A204.1 (cell line): Measurements from ENCODE around the gene PRH2.

ENCODE experiments used
- FAIRE-seq: peaks from 2 replicates; lab custom pipeline; 2012; peaks lifted over from hg19 to GRCh38; lab: Jason Lieb, UNC

The PRH2 gene

DNA sequence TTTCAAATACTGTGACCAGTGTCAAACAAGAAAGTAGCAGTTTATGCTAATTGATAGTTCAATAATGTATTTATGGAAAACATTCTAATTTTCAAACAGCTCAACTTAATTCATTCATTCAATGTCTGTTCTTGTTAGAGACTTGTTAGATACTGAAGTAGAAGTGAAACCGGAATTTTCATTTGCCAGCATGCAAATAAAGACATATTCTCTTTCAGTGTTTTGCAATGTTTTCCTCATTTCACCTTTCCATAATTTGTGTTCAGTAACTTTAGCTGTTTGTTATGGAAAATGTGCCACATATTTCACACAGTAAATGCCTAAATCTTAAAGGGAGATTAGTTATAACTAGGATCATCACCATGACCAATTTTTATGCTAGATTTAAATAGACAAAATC is 36.4 kb downstream of the PRH2 start:
- no peak for FAIRE-seq

DNA sequence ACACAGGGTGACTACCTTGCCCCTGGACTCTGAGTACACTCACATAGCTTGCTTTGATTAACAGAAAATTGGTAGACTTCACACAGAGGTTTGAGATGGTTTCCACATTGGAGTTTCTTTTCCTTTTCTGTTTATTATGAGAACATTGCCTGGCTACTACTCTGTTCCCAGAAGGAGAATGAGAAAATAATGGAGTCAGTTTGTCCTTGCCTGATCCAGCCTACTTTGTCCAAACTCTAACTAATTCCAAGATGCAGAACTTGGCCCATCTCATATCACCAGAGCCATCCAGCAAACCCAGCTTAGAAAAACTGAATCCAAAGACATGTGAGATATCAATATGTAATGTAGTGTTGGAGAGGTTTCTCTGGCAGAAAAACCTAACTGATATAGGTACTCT is 37.3 kb downstream of the PRH2 start:
- no peak for FAIRE-seq

DNA sequence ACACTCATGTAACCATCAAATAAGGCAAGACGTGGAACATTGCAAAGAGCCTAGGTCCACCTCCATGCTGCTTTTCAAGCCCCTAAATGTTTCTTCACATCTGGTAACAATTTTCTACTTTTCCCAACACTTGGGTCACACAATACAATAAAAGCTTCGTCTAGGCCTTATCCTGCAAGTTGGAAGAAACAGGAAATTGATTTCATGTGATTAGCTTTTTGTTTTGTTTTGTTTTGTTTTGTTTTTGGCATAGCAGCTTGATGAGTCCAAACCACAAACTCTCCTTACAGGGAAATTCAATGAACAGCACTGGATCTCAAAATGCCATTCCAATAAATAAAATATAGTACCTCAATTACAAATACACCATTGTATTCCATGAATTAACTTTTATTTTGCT is 38.4 kb downstream of the PRH2 start:
- FAIRE-seq, result no peak

DNA sequence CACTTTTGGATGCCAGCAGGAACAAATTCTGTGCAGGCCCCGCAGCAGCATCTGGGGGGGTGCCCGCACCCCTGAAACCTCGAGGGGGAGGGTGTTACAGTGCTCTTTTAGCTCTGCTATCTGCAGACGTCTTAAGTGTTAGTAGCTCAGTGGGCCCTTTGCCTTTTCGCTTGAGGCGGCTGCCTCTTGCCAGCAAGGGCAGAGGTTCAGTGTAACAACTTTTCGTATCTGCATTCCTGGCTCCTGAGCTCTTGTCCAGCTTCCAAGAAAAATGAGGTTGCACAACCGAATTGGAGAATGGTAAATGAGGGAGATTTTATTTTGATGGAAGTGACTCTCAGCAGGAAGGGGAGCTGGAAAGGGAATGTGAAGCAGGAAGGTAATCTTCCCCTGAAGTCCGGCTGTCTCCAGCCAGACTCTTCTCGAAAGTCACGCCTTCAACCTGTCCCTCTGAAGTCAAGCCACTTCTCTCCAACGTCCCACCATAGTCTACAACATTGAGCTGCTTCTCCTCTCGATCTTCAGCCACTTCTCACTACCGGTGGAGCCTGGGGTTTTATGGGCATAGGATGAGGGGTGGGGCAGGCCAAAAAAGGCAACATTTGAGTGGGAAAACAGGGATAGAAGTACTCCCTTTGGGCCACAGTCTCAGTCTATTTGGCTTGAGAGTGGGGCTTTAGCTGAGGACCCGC is 39.9 kb downstream of the PRH2 start:
- FAIRE-seq, result no peak

DNA sequence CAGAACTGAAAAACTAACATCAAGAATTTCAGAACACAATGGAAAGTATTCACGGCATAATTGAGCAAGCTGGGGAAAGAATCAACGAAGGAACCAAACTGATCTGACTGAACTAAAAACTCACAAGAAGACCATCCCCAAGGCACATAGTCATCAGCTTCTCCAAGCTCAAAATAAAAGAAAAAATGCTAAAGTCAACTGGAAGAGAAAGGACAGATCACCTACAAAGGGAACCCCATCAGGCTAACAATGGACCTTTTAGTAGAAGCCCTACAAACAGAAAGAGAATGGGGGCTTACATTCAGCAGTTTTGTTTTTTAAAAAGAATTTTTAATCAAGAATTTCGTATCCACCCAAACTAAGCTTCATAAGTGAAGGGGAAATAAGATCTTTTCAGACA is 45.9 kb downstream of the PRH2 start:
- no peak for FAIRE-seq

DNA sequence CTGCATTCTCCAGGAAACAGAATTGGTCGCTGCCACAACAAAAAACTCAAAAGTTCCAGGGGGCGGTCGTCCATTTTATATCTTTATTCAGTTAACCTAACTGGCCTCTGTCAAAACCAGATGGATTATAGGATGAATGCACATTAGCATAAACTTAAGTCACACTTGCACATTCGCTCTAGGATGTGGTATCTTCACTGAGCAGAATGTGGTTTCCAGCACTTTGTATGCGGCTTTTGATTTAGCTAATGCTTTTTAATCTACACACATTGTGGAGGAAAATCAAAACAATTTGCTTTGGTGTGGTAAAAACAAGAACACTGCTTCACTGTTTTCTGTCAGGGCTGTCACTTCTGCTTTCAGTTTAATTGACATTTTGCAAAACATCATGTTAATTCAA is 53.2 kb downstream of the PRH2 start:
- no peak for FAIRE-seq
